ES-I3 (cell line): Measurements from ENCODE around the gene ENPP4.
"Not testable (repeated sequence)": the region's sequence is repeated elsewhere in the genome, so short reads cannot be mapped to it uniquely, and the experiment has no call there.

Experiments
- H3K36me3 ChIP-seq: 2 replicates; pipeline ENCODE4 v1.6.1; 2013; ENCODE audit warnings: mild to moderate bottlenecking, low read length, control low read depth, moderate library complexity; ENCODE audit not compliant: insufficient read depth
- H3K4me1 ChIP-seq: 2 replicates; pipeline ENCODE4 v1.6.1; 2013; ENCODE audit warnings: mild to moderate bottlenecking, control low read depth, low read length; ENCODE audit not compliant: insufficient read depth
- H3K9ac ChIP-seq: 2 replicates; pipeline ENCODE4 v1.6.1; 2013; ENCODE audit warnings: low read depth, mild to moderate bottlenecking, low read length, moderate library complexity
- H3K9me3 ChIP-seq: 2 replicates; pipeline ENCODE4 v1.6.1; 2013; ENCODE audit warnings: mild to moderate bottlenecking, low read length, moderate library complexity; ENCODE audit not compliant: control insufficient read depth, insufficient read depth

The ENPP4 gene

DNA sequence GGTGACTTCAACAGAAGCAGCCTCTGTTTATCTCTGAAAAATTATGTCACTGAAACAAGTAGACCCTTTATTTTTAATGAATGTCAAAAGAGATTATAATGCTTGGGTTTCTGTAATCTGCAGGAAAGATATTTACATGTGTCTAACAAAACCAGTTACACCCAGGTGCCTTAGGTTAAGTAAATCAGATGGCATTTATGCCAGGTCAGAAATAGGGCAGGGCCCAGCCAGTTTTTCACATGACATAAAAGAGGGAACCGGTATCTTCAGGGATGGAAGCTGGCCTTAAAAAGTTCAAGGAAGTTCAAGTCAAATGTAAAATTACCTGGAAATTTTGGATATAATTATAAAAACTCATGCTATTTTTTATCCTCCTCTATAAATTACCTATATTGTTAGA, 14.2 kb upstream of the ENPP4 start:
- Histone ChIP-seq H3K9me3 (no peaks in the 10 kb centered on the region; the same call in 1 of the 2 replicates), H3K4me1 (peaks cover 9% of the 10 kb centered on the region; the same call in 1 of the 2 replicates), H3K9ac (no peak overlapping the region), H3K36me3 (no peaks in the 10 kb centered on the region)

- Histone ChIP-seq H3K36me3 (no peaks in the 10 kb centered on the region), H3K4me1 (peaks cover 9% of the 10 kb centered on the region; the same call in 1 of the 2 replicates), H3K9ac (no peak overlapping the region), H3K9me3 (no peaks in the 10 kb centered on the region; the same call in 1 of the 2 replicates)
Measured at GRCh38 chr6:46116289-46116688, 13.5 kb upstream of the ENPP4 start.

GRCh38 chr6:46118157-46118556, 11.6 kb upstream of the ENPP4 start:
- H3K4me1 ChIP-seq: peaks cover 7% of the 10 kb centered on the region; the same call in 1 of the 2 replicates
- H3K9me3 ChIP-seq: no peaks in the 10 kb centered on the region; the same call in 1 of the 2 replicates
- no peaks in the 10 kb centered on the region for H3K36me3 ChIP-seq
- no peak overlapping the region for H3K9ac ChIP-seq

DNA sequence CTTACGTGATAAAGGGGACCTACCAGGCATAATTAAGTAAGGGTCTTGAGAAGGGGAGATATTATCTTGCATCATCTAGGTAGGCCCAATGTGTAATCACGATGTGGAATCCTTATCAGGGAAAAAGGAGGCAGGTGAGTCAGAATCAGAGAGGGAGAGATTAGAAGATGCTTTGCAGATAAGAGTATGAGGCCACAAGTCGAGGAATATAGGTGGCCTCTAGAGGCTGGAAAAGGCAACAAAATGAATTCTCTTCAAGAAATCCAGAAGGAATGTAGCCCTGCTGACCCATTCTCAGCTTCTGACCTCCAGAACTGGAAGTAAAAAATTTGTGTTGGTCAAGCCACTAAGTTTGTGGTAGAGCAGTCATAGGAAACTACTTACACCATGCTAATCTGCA, 11.0 kb upstream of the ENPP4 start:
- Histone ChIP-seq H3K36me3 (no peaks in the 10 kb centered on the region), H3K9ac (no peak overlapping the region), H3K4me1 (peaks cover under 1% of the 10 kb centered on the region; the same call in 1 of the 2 replicates), H3K9me3 (no peaks in the 10 kb centered on the region; the same call in 1 of the 2 replicates)

DNA sequence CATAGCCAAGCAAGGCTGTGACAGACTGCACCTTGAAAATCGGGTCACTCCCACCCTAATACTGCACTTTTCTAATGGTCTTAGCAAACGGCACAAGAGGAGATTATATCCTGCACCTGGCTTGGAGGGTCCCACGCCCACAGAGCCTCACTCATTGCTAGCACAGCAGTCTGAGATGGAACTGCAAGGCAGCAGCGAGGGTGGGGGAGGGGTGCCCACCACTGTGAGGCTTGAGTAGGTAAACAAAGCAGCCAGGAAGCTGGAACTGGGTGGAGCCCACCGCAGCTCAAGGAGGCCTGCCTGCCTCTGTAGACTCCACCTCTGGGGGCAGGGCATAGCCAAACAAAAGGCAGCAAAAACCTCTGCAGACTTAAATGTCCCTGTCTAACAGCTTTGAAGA, 10.1 kb upstream of the ENPP4 start:
- H3K4me1 ChIP-seq, H3K9me3 ChIP-seq, H3K36me3 ChIP-seq, H3K9ac ChIP-seq: not testable (repeated sequence)

GRCh38 chr6:46128476-46128875, 1.3 kb upstream of the ENPP4 start:
- H3K9ac ChIP-seq: no peak overlapping the region

GRCh38 chr6:46129291-46129628, 529 bp upstream of the ENPP4 start:
- Histone ChIP-seq H3K36me3 (no peaks in the 10 kb centered on the region), H3K9me3 (no peaks in the 10 kb centered on the region; the same call in 1 of the 2 replicates), H3K4me1 (no peaks in the 10 kb centered on the region), H3K9ac (peak overlapping the region; percentile 76)

More at GRCh38 chr6:46128476-46128875, 1.3 kb upstream of the ENPP4 start:
- no peaks in the 10 kb centered on the region for H3K4me1 ChIP-seq
- H3K36me3 ChIP-seq: no peaks in the 10 kb centered on the region
- H3K9me3 ChIP-seq: no peaks in the 10 kb centered on the region; the same call in 1 of the 2 replicates

- Histone ChIP-seq H3K9me3 (no peaks in the 10 kb centered on the region; the same call in 1 of the 2 replicates), H3K9ac (peak overlapping the region; percentile 76; the same call in 1 of the 2 replicates)
Measured at GRCh38 chr6:46130666-46131065, 877 bp downstream of the ENPP4 start.

DNA sequence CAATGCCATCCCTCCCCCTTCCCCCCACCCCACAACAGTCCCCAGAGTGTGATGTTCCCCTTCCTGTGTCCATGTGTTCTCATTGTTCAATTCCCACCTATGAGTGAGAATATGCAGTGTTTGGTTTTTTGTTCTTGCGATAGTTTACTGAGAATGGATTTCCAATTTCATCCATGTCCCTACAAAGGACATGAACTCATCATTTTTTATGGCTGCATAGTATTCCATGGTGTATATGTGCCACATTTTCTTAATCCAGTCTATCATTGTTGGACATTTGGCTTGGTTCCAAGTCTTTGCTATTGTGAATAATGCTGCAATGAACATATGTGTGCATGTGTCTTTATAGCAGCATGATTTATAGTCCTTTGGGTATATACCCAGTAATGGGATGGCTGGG, 1.5 kb downstream of the ENPP4 start:
- not testable (repeated sequence) for H3K4me1 ChIP-seq, H3K36me3 ChIP-seq, H3K9ac ChIP-seq, H3K9me3 ChIP-seq

More at GRCh38 chr6:46130666-46131065, 877 bp downstream of the ENPP4 start:
- Histone ChIP-seq H3K36me3 (no peaks in the 10 kb centered on the region), H3K4me1 (no peaks in the 10 kb centered on the region)

DNA sequence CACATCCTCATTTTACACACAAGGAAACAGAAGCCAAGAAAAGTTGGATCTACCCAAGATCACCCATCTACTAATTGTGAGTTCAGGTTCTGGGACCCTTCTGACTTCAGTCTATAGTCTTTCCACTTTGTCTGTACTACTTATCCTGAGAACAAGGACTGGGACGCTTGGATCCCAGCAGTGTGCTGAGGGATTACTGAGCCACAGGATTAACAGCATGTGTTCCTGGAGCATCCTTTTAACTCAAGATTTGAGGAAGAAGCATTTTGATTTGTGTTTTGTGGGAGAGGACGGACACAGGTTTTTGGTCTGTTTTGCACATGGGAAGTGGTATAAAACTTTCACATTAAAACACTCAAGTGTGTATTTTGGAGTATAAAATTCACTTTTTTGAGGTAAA, 4.4 kb downstream of the ENPP4 start:
- H3K4me1 ChIP-seq: no peaks in the 10 kb centered on the region
- H3K36me3 ChIP-seq: no peaks in the 10 kb centered on the region
- H3K9ac ChIP-seq: no peak overlapping the region
- H3K9me3 ChIP-seq: no peaks in the 10 kb centered on the region; the same call in 1 of the 2 replicates

DNA sequence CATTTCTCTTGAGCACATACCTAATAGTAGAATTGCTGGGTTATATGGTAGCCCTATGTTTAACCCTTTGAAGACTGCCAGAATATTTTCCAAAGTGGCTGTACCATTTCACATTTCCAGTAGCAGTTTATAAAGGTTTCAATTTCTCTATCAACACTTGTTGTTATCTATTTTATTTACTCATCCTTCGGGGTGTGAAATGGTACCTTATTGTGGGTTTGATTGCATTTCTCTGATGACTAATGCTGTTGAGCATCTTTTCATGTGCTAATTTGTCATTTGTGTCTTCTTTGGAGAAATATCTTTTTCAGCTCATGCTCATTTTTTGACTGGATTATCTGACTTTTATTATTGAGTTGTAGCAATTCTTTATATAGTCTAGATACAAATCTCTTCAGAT, 5.4 kb downstream of the ENPP4 start:
- Histone ChIP-seq H3K36me3 (no peaks in the 10 kb centered on the region), H3K9ac (no peak overlapping the region), H3K9me3 (no peaks in the 10 kb centered on the region; the same call in 1 of the 2 replicates), H3K4me1 (no peaks in the 10 kb centered on the region)

GRCh38 chr6:46136831-46137230, 7.0 kb downstream of the ENPP4 start:
- Histone ChIP-seq H3K4me1 (no peaks in the 10 kb centered on the region), H3K9ac (no peak overlapping the region), H3K36me3 (no peaks in the 10 kb centered on the region), H3K9me3 (no peaks in the 10 kb centered on the region; the same call in 1 of the 2 replicates)

- no peaks in the 10 kb centered on the region; the same call in 1 of the 2 replicates for H3K9me3 ChIP-seq
- no peaks in the 10 kb centered on the region for H3K4me1 ChIP-seq
- H3K9ac ChIP-seq: no peak overlapping the region
- H3K36me3 ChIP-seq: no peaks in the 10 kb centered on the region
Measured at GRCh38 chr6:46137387-46137786, 7.6 kb downstream of the ENPP4 start.

GRCh38 chr6:46138281-46138680, 8.5 kb downstream of the ENPP4 start:
- Histone ChIP-seq H3K9me3 (no peaks in the 10 kb centered on the region), H3K36me3 (no peaks in the 10 kb centered on the region), H3K9ac (no peak overlapping the region), H3K4me1 (no peaks in the 10 kb centered on the region)

- H3K36me3 ChIP-seq: no peaks in the 10 kb centered on the region
- H3K9ac ChIP-seq: no peak overlapping the region
- H3K4me1 ChIP-seq: no peaks in the 10 kb centered on the region; the same call in 1 of the 2 replicates
- H3K9me3 ChIP-seq: no peaks in the 10 kb centered on the region
Measured at GRCh38 chr6:46144270-46144669, 14.5 kb downstream of the ENPP4 start.

DNA sequence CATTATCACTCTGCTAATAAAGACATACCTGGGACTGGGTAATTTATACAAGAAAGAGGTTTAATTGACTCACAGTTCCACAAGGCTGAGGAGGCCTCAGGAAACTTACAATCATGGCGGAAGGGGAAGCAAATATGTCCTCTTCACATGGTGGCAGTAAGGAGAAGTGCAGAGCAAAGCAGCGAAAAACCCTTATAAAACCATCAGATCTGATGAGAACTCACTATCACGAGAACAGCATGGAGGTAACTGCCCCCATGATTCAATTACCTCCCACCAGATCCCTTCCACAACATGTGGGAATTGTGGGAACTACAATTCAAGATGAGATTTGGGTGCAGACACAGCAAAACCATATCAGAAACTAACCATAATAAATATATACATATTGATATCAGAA, 19.3 kb downstream of the ENPP4 start:
- not testable (repeated sequence) for H3K36me3 ChIP-seq, H3K4me1 ChIP-seq, H3K9ac ChIP-seq, H3K9me3 ChIP-seq
